Measurements from ENCODE around the gene STAT3.

- TF ChIP-seq CTCF (conservative IDR thresholded peaks at IDR 0.05) (no peak), EZH2 (IDR thresholded peaks at IDR 0.05; ENCODE audit: low read depth) (no peak)
Observed at GRCh38 chr17:42317266-42317845, 70.9 kb downstream of the STAT3 start.

Data from PC-9 (cell line).